Daoy (cell line): ENCODE data around the gene STMND1. TPM values are rescaled to one million over a fixed set of nuclear protein-coding genes. Genes with fewer than 3 reads are reported as not detected.
A peak's percentile ranks its signal among the peaks of the same experiment; 100 is the strongest.

ENCODE experiments used
- DNase-seq: peaks from one replicate; pipeline ENCODE4 v3.0.0-alpha.2; 2015; ENCODE audit warnings: low read depth
- total RNA-seq: library from RNA; depleted of rRNA; stranded (reverse); fragments of >200 nt; shearing (Covaris generic); gene quantifications from 2 replicates; pipeline ENCODE4 v1.2.3, GENCODE V29; 2014; rRNA removed

Gene STMND1
- total RNA-seq, 1 experiment from 2014 or later: 0.29 TPM

DNA sequence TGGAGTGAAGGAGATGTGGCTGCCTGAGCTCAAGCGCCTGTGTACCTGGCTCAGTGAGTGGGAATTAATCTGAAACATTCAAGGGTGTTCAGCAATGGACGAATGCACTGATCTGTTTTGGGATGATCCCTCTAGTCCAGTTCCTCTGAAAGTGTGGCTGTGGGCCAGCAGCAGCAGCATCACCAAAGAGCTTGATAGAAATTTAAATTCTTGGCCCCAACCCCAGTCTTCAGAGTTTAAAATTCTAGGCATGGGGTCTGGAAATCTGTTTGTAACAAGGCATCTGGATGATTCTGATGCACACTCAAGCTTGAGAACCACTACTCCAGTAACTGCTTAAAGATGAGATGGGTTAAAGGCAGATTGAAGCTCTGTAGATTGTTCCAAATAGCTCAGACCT is 59.2 kb downstream of the STMND1 start:
- no peak for DNase-seq

DNA sequence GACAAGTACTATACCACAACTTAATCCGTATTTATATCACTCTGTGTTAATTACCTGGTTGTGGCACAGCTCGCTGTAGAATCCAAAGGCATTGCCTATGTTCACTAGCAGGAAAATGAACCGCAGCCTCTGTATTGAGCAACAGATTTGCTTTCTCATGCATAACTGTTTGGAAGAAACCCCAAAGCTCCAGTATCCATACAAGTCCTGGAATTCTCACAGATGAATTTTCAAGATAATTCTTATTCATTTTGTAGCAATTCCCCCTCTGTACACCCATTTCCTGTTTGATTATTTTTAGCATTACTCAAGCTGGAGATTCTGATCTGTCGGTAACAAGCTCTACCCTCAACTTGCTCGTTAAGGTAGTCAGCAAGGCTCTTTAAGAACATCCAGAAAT is 63.5 kb downstream of the STMND1 start:
- no peak for DNase-seq

DNA sequence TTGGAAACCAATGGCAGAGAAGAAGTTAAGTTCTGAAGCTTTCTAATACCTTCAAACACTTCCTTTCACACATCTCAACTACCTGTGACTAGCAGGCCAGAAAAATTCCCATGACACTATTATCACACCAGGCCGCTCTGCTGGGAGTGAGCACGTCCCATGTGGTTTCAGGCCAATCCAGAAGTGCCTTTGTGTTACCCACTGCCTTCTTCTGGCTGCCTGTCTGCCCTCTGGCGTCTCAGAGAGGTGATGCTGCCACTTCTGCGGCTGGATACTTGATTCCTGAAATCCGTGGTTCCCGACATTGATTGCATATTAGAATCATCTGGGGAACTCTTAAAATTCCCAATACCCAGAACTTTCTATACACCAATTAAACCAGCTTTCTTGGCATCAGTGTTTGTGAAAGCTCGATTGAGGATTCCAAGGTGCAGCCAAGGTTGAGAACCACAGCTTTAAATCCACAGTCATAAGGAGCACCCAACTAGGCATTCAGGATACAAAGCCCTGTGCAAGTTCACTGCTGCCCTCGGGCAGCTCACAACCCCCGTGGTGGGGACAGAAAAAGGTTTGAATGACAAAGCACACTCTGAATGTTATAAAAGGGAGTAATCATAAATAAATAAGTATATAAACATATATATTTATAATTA is 65.6 kb downstream of the STMND1 start:
- DNase-seq: peak; percentile 87

DNA sequence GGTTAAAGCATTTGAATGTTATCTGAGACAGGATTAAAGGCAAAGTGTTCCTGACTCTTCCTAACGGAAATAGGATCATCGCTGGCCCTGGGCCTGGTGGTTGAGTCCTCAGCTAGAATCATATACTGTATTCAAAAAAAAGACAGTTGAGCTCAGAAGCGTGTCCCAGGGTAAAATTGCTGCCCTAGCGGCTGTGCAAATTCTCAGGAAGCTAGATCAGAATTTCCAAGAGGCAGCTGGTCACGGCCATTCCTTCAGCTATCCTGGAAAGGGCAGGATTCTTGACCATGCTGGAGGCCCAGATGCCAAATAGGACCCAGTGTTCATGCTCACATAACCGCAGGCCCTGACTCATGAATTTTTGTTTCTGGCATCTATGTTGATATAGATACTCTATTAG is 67.4 kb downstream of the STMND1 start:
- peak; percentile 77 for DNase-seq

DNA sequence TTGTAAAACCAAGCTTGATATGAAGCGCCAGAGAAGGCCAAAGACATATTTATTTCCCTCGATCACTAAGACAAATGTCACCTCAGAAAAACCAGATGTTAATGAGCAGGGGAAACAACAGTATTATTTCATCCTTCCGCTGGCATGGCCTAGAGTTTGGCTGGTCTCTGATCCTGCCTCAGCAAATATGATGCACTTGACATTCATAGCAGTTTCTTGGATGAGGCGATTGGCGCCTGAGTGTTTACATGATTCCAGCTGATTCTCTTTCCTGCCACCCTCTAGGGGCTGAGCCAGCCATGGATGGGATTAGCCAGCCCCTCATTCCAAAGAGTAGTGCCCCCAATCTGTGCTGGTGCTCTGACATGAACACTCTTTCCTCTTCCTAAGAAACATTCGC is 67.9 kb downstream of the STMND1 start:
- DNase-seq: no peak

DNA sequence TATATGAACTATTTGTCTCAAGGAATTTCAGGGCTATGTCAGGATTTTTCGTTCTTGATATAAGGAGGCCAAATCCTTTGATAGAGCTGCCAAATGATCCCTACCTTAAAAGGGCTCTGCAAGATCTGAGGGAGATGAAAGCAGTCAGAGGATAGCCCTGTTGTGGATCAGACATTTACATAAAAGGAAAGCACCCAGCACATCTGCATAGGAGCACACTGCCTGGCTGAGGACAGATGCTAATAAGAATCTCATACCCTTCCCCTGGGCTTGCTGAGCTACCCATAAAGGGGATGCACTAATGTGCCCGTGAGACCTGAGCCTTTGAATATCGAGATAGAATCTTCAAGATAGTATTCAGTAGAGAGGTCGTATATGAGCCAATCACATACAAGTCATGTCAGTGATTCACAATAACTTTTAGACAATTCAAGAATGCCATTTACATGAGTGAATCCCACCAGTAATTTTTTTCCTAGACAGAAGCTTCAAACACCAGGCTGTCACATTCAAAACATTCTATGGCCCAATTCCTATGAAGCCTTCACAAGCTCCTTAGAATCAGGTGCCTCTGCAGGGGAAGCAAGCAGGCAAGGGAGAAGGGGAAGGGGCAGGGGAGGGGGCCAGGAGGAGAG is 71.1 kb downstream of the STMND1 start:
- no peak for DNase-seq

DNA sequence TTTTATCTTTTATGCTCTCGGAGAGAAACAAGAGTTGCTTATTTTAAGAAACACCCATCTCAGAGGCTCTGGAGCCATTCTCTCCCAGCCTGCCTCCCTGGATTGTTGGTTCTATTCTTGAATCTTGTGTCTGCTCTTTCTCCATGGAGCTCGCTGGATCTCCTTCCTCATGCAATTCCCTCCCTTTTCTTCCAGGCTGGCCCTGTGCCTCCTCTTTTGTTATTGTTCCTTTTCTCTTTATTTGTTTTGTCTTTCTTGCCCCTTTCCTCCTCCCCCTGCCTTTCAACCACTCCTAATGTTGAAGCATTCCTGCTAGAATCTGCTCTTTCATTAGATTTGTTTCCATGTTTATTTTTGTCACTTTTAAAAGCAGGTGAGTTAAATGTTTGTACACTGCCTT is 76.5 kb downstream of the STMND1 start:
- DNase-seq: no peak

DNA sequence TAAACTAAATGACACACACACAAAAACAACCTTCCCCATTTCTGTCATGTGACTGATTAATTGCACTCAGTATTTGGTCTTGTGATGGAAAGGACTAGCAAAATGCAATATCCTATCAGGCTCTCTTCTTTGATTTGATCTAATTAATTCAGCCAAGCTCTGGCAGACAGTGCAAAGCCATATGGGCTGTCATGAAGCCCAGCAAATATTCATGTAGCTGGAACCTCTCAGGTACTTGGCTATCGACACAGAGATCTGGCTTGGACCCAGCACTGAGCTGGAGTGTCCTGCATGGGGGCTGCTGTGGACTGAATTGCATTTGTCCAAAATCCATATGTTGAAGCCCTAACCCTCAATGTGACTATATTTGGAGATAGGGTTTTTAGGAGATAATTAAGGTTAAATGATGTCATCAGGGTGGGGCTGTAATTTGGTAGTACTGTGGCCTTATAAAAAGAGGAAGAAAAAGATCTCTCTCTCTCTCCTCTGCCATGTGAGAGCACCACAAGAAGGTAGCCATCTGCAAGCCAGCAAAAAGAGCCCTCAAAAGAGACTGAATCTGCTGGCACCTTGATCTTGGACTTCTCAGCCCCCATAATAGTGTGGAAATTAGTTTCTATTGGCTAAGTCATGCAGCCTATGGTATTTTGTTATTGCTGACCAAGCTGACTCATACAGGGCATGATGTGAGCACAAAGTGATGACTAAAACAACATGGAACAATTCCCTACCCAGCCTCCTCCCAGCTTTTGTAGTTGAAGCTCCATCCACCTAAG is 77.1 kb downstream of the STMND1 start:
- DNase-seq: peak; percentile 64

DNA sequence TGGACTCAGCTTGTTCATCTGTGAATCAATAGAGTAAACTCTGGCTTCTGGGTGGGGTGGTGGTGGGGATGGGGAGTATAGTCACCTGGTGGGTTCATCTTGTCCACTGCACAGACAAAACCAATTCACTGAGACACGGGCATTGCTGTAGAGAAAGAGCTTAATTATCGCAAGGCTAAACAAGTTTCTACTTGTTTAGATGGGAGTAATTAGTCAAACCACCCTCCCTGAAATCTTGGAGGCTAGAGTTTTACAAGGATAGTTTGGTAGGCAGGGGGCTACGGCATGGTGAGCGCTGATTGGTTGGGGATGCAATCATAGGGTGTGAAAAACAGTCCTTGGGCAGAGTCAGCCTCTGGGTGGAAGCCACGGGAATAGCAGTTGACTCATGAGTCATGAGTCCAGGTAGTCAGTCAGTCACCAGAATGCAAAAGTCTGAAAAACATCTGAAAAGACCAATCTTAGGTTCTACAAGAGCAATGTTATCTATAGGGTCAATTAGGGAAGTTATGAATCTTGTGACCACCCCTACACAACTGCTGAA is 77.8 kb downstream of the STMND1 start:
- DNase-seq: peak; percentile 38

Other genes with a start within 250 kb of the STMND1 start
- gene RBM24, start 179.3 kb downstream of the STMND1 start, total RNA-seq: 7.9 and 12.5 TPM in 2 replicates